Dermis microvascular lymphatic vessel endothelial cell (primary cell): ENCODE data around the gene CTNND2. TPM values are rescaled to one million over a fixed set of nuclear protein-coding genes. Genes with fewer than 3 reads are reported as not detected.

ENCODE experiments used
- DNase-seq, 2 donors: peaks; one replicate each; pipeline versions ENCODE4 v3.0.0 to v3.0.0-alpha.2; 2010; ENCODE audit warnings: low read depth in 2 of 2
- total RNA-seq: library from RNA; depleted of rRNA; stranded (reverse); fragments of >200 nt; gene quantifications from 2 replicates; pipeline ENCODE4 v1.2.1, GENCODE V29; 2014

The CTNND2 gene
- total RNA-seq, 1 donor from 2014 or later: not detected

GRCh38 chr5:10988622-10989021, 915.6 kb downstream of the CTNND2 start:
- no peak for DNase-seq

- DNase-seq: peak; percentile 10 to 18
Observed at GRCh38 chr5:10987925-10988504, 916.2 kb downstream of the CTNND2 start.

GRCh38 chr5:10987276-10987924, 916.8 kb downstream of the CTNND2 start:
- DNase-seq: no peak

GRCh38 chr5:10985721-10986110, 918.5 kb downstream of the CTNND2 start:
- DNase-seq: no peak

- no peak for DNase-seq
Observed at GRCh38 chr5:10985091-10985720, 919.0 kb downstream of the CTNND2 start.

- DNase-seq: no peak
Observed at GRCh38 chr5:10984021-10984715, 920.1 kb downstream of the CTNND2 start.

GRCh38 chr5:10982626-10983025, 921.6 kb downstream of the CTNND2 start:
- DNase-seq: no peak

- DNase-seq: no peak
Observed at GRCh38 chr5:10981932-10982331, 922.3 kb downstream of the CTNND2 start.

- DNase-seq: no peak
Observed at GRCh38 chr5:10977011-10977410, 927.2 kb downstream of the CTNND2 start.

- no peak for DNase-seq
Observed at GRCh38 chr5:10975945-10976344, 928.3 kb downstream of the CTNND2 start.

GRCh38 chr5:10974850-10975249, 929.4 kb downstream of the CTNND2 start:
- DNase-seq: no peak

GRCh38 chr5:10973316-10973715, 930.9 kb downstream of the CTNND2 start:
- DNase-seq: no peak

GRCh38 chr5:10969684-10970180, 934.5 kb downstream of the CTNND2 start:
- DNase-seq: no peak

- DNase-seq: no peak
Observed at GRCh38 chr5:10964806-10965205, 939.4 kb downstream of the CTNND2 start.

GRCh38 chr5:10958728-10959127, 945.5 kb downstream of the CTNND2 start:
- no peak for DNase-seq

GRCh38 chr5:10949856-10950630, 954.2 kb downstream of the CTNND2 start:
- DNase-seq: no peak

- no peak for DNase-seq
Observed at GRCh38 chr5:10946050-10946449, 958.2 kb downstream of the CTNND2 start.

- no peak for DNase-seq
Observed at GRCh38 chr5:10941900-10942299, 962.3 kb downstream of the CTNND2 start.

- DNase-seq: no peak
Observed at GRCh38 chr5:10936081-10936855, 968.0 kb downstream of the CTNND2 start.

- no peak for DNase-seq
Observed at GRCh38 chr5:10935536-10935935, 968.7 kb downstream of the CTNND2 start.
